GM19025 (cell line): Measurements from ENCODE around the gene MAPT.
"Not testable (repeated sequence)": the region's sequence is repeated elsewhere in the genome, so short reads cannot be mapped to it uniquely, and the experiment has no call there.

Experiments used
- ATAC-seq: cut with Tn5 transposase; IDR thresholded peaks from one replicate; pipeline ENCODE4 v1.9.1; 2021; ENCODE audit warnings: mild to moderate bottlenecking, low read depth, moderate library complexity; ENCODE audit not compliant: unreplicated experiment

The MAPT gene

GRCh38 chr17:46020998-46021397 lies 126.6 kb downstream of the MAPT start:
- ATAC-seq, result no peak

DNA sequence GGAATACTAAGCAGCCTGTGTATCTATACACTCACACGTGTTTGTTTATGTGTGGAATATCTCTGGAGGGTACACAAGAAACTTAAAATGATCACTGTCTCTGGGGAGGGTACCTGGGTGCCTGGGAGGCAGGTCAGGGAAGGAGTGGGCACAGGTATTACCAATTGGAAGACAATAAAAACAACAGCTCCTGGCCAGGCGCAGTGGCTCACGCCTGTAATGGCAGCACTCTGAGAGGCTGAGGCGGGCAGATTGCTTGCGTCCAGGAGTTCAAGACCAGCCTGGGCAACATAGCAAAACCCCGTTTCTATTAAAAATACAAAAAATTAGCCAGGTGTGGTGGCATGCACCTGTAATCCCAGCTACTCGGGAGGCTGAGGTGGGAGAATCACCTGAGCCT lies 129.0 kb downstream of the MAPT start:
- ATAC-seq, result not testable (repeated sequence)

DNA sequence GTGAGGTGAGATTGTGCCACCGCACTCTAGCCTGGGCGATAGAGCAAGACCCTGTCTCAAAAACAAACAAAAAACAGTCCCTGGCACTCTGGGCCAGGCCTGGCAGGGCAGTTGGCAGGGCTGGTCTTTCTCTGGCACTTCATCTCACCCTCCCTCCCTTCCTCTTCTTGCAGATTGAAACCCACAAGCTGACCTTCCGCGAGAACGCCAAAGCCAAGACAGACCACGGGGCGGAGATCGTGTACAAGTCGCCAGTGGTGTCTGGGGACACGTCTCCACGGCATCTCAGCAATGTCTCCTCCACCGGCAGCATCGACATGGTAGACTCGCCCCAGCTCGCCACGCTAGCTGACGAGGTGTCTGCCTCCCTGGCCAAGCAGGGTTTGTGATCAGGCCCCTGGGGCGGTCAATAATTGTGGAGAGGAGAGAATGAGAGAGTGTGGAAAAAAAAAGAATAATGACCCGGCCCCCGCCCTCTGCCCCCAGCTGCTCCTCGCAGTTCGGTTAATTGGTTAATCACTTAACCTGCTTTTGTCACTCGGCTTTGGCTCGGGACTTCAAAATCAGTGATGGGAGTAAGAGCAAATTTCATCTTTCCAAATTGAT lies 129.5 kb downstream of the MAPT start:
- no peak for ATAC-seq

GRCh38 chr17:46024590-46024989 lies 130.2 kb downstream of the MAPT start:
- ATAC-seq, result no peak

DNA sequence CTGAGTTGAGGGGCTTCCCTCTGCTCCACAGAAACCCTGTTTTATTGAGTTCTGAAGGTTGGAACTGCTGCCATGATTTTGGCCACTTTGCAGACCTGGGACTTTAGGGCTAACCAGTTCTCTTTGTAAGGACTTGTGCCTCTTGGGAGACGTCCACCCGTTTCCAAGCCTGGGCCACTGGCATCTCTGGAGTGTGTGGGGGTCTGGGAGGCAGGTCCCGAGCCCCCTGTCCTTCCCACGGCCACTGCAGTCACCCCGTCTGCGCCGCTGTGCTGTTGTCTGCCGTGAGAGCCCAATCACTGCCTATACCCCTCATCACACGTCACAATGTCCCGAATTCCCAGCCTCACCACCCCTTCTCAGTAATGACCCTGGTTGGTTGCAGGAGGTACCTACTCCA lies 130.7 kb downstream of the MAPT start:
- ATAC-seq, result no peak

DNA sequence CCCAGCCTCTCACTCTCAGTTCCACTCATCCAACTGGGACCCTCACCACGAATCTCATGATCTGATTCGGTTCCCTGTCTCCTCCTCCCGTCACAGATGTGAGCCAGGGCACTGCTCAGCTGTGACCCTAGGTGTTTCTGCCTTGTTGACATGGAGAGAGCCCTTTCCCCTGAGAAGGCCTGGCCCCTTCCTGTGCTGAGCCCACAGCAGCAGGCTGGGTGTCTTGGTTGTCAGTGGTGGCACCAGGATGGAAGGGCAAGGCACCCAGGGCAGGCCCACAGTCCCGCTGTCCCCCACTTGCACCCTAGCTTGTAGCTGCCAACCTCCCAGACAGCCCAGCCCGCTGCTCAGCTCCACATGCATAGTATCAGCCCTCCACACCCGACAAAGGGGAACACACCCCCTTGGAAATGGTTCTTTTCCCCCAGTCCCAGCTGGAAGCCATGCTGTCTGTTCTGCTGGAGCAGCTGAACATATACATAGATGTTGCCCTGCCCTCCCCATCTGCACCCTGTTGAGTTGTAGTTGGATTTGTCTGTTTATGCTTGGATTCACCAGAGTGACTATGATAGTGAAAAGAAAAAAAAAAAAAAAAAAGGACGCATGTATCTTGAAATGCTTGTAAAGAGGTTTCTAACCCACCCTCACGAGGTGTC lies 131.3 kb downstream of the MAPT start:
- no peak for ATAC-seq

DNA sequence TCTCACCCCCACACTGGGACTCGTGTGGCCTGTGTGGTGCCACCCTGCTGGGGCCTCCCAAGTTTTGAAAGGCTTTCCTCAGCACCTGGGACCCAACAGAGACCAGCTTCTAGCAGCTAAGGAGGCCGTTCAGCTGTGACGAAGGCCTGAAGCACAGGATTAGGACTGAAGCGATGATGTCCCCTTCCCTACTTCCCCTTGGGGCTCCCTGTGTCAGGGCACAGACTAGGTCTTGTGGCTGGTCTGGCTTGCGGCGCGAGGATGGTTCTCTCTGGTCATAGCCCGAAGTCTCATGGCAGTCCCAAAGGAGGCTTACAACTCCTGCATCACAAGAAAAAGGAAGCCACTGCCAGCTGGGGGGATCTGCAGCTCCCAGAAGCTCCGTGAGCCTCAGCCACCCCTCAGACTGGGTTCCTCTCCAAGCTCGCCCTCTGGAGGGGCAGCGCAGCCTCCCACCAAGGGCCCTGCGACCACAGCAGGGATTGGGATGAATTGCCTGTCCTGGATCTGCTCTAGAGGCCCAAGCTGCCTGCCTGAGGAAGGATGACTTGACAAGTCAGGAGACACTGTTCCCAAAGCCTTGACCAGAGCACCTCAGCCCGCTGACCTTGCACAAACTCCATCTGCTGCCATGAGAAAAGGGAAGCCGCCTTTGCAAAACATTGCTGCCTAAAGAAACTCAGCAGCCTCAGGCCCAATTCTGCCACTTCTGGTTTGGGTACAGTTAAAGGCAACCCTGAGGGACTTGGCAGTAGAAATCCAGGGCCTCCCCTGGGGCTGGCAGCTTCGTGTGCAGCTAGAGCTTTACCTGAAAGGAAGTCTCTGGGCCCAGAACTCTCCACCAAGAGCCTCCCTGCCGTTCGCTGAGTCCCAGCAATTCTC lies 132.1 kb downstream of the MAPT start:
- ATAC-seq, result no peak

DNA sequence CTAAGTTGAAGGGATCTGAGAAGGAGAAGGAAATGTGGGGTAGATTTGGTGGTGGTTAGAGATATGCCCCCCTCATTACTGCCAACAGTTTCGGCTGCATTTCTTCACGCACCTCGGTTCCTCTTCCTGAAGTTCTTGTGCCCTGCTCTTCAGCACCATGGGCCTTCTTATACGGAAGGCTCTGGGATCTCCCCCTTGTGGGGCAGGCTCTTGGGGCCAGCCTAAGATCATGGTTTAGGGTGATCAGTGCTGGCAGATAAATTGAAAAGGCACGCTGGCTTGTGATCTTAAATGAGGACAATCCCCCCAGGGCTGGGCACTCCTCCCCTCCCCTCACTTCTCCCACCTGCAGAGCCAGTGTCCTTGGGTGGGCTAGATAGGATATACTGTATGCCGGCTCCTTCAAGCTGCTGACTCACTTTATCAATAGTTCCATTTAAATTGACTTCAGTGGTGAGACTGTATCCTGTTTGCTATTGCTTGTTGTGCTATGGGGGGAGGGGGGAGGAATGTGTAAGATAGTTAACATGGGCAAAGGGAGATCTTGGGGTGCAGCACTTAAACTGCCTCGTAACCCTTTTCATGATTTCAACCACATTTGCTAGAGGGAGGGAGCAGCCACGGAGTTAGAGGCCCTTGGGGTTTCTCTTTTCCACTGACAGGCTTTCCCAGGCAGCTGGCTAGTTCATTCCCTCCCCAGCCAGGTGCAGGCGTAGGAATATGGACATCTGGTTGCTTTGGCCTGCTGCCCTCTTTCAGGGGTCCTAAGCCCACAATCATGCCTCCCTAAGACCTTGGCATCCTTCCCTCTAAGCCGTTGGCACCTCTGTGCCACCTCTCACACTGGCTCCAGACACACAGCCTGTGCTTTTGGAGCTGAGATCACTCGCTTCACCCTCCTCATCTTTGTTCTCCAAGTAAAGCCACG lies 133.0 kb downstream of the MAPT start:
- ATAC-seq, result no peak

GRCh38 chr17:46027976-46028325 lies 133.6 kb downstream of the MAPT start:
- ATAC-seq, result no peak

GRCh38 chr17:46028374-46028773 lies 134.0 kb downstream of the MAPT start:
- no peak for ATAC-seq

DNA sequence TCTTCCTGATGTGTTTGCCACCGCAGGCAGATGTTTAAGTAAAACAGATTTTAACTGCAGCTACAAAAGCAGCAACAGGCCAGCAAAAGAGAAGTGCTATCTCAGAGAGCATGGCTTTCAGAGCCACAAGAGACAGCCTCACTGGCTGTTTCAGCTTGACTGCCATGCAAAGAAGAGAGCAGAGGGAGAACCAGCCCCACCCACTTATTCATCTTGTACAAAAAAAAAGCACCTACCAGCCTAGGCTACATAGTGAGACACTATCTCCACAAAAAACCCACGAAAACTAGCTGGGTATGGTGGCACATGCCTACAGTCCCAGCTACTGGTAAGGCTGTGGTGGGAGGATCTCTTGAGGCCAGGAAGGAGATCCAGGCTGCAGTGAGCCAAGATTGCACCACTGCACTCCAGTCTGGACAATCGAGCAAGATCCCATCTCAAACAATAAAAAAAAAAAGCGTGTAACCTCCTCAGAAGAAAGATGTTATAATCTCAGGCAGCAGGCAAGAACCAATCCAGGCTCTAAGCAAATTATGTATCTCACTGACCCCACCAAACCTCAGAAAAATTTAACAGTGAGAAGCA lies 134.7 kb downstream of the MAPT start:
- ATAC-seq, result no peak

DNA sequence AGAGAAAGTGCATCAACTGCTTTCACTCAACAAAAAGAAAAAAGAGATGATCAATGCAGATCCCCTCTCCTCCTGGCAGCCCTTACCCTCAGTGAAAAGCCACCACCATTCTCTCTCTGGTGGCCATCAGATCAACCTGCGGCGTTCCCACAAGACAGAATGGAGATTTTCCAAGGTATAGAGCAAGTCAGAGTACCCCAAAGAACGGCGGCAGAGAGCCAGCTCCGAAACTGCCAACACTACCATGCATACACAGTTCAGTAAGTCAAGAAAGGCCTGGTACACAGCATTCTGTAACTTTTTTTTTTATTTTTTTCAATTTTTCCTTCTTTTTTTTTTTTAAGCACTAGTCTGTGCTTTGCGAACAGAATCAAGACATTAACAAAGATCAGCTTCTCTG lies 135.3 kb downstream of the MAPT start:
- no peak for ATAC-seq

DNA sequence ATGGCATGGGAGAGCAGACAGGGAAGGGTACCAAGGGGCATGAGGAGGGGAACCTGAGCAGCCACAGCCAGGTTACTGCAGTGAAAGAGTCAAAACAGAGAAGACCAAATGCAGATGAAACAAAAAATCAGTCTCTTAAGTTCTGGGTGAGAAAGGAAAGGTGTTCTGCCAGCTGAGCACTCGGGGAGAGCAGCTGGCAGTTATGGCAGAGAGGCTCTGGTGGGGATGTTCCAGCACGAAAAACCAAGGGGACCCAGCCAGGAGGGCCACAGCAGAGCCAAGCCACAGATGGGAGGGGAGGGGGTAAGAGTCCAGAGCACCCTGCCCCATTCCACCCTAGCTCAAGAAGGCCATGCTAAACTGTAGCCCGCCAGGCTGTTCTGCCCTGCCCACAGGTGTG lies 136.4 kb downstream of the MAPT start:
- ATAC-seq, result no peak

- ATAC-seq, result no peak
These were observed 137.1 kb downstream of the MAPT start for GRCh38 chr17:46031440-46031839.

GRCh38 chr17:46031920-46032319 lies 137.6 kb downstream of the MAPT start:
- no peak for ATAC-seq

DNA sequence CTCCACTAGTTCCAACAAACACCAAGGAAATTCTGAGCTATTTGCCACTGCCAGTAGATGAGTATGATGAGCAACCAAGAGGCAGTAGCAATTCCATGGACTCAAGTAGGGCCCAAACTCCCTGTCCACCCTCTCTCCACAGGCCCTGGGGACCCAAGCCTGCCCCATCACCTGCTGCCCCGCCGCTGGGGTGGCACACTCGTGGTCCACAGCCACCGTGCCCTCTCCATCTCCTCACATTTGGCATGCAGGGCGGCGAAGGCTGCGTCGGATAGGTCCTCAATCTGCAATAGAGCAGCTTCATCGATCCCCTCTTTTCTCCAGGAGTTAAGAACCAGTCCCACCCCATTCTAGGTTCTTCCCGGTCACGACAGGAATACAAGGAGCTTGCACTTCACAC lies 138.6 kb downstream of the MAPT start:
- no peak for ATAC-seq

DNA sequence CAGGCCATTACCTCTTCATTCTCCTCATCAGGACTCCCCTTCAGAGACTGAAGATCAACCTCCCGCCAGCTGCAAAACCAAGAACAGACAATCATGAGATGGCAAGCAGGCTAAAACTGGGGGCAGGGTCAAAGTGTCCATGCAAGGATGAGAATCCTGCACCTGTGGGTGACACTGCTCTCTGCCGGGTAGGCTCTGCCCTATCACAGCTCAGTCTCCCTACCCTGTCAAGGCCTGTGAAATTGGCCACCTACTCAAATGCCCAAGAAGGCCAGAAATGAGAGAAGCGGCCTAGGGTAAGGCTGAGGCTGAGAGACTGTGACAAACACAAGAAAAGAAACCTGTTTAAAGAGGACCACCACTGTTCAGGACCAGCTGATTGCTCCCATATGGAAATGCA lies 139.0 kb downstream of the MAPT start:
- ATAC-seq, result no peak

DNA sequence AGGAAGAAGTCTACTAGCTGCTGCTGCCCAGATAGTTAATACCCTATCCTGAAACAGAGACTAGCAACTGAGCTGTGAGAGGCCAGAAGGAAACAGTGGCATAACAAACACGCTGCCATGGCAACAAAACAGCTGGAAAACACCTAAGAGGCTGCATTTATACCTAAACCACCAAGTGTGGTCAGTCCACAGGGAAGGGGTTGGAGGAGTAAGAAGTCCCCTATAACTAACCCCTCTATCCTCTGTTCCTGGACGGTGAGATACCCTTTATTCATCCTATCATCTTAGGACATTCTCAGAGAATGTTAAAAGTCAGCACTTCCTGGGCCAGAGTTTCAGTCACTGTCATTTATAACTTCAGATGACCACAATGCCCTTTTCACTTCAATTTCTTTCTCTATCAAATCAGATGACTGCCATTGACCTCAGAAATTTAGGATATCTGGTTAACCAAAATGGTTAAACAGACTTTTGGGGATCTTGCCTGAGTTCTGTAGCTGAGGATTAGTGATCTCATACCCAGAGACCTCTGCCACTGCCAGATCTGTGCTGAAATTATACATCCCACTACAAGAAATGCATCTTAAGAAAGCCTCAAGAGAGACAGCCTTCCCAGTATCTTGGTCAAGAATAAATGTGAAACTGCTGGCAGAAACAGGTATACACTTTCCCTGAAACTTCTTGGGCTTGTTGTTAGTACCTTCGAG lies 140.9 kb downstream of the MAPT start:
- ATAC-seq, result no peak

DNA sequence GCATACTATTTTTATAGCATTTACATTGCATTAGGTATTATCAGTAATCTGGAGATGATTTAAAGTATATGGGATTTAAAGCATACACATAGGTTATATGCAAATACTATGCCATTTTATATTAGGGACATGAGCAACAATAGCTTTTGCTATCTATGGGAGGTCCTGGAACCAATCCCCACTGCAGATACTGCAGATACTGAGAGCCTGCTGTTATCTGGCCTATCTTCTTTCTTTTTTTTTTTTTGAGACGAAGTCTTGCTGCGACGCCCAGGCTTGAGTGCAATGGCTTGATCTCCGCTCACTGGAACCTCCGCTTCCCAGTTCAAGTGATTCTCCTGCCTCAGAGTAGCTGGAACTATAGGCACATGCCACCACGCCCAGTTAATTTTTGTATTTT lies 142.1 kb downstream of the MAPT start:
- no peak for ATAC-seq
